MM.1S (cell line): ENCODE measurements around the gene C13orf42.

Experiments
- DNase-seq: peaks from one replicate; pipeline ENCODE4 v3.0.0-alpha.2; 2015
- H2AFZ ChIP-seq: fragments of 300-600 bp; sonication (generic); 2 replicates; pipeline ENCODE4 v1.6.0; 2016; ENCODE audit warnings: antibody characterized with exemption, low read length
- H3F3A ChIP-seq: fragments of 300-600 bp; sonication (generic); 2 replicates; pipeline ENCODE4 v1.6.1; 2016; ENCODE audit warnings: mild to moderate bottlenecking, antibody characterized with exemption, low read length, moderate library complexity, mixed read lengths; ENCODE audit not compliant: insufficient read depth
- H3K27ac ChIP-seq: fragments of 300-600 bp; sonication (generic); 2 replicates; pipeline ENCODE4 v1.5.1; 2016; ENCODE audit warnings: mild to moderate bottlenecking, low read length
- H3K27me3 ChIP-seq: fragments of 300-600 bp; sonication (generic); replicated peaks from 2 replicates; pipeline ENCODE4 v1.6.0; 2016; ENCODE audit warnings: low read length; ENCODE audit not compliant: insufficient read depth
- H3K36me3 ChIP-seq: fragments of 300-600 bp; sonication (generic); replicated peaks from 2 replicates; pipeline ENCODE4 v1.6.1; 2016; ENCODE audit warnings: mild to moderate bottlenecking, low read length, mixed read lengths; ENCODE audit not compliant: insufficient read depth
- H3K4me1 ChIP-seq: fragments of 300-600 bp; sonication (generic); 2 replicates; pipeline ENCODE4 v1.6.1; 2016; ENCODE audit warnings: low read length, mixed read lengths
- H3K4me2 ChIP-seq: fragments of 300-600 bp; sonication (generic); 2 replicates; pipeline ENCODE4 v1.6.0; 2016; ENCODE audit warnings: low read depth, low read length
- H3K4me3 ChIP-seq: fragments of 300-600 bp; sonication (generic); 2 replicates; pipeline ENCODE4 v1.5.1; 2016; ENCODE audit warnings: low read length, mixed read lengths
- H3K79me2 ChIP-seq: fragments of 300-600 bp; sonication (generic); 2 replicates; pipeline ENCODE4 v1.6.1; 2016; ENCODE audit warnings: mixed run types, low read length, mixed read lengths
- H3K9ac ChIP-seq: fragments of 300-600 bp; sonication (generic); 2 replicates; pipeline ENCODE4 v1.6.1; 2016; ENCODE audit warnings: low read length, mixed read lengths
- H3K9me2 ChIP-seq: fragments of 300-600 bp; sonication (generic); replicated peaks from 2 replicates; pipeline ENCODE4 v1.6.1; 2016; ENCODE audit warnings: mild to moderate bottlenecking, low read length, mixed read lengths; ENCODE audit not compliant: insufficient read depth
- H3K9me3 ChIP-seq: fragments of 300-600 bp; sonication (generic); replicated peaks from 2 replicates; pipeline ENCODE4 v1.6.1; 2016; ENCODE audit warnings: mild to moderate bottlenecking, low read length, mixed read lengths; ENCODE audit not compliant: insufficient read depth
- H4K20me1 ChIP-seq: fragments of 300-600 bp; sonication (generic); 2 replicates; pipeline ENCODE4 v1.6.1; 2016; ENCODE audit warnings: mild to moderate bottlenecking, low read length, moderate library complexity, mixed read lengths; ENCODE audit not compliant: insufficient read depth
- EZH2 ChIP-seq: fragments of 300-600 bp; sonication (generic); optimal IDR thresholded peaks from 2 replicates; pipeline ENCODE3; 2017; ENCODE audit warnings: low read depth, mild to moderate bottlenecking, antibody characterized with exemption, low read length, mixed read lengths
- EZH2phosphoT487 ChIP-seq: fragments of 300-600 bp; sonication (generic); IDR thresholded peaks from 2 replicates; pipeline ENCODE4 v1.6.1; 2018; ENCODE audit warnings: antibody characterized with exemption, low read length
- TF ChIP-seq, protein P1 (sequence below): fragments of 300-600 bp; sonication (generic); IDR thresholded peaks from 2 replicates; pipeline ENCODE4 v1.5.1; 2016; ENCODE audit warnings: antibody characterized with exemption, low read length, mixed read lengths

C13orf42 gene

DNA sequence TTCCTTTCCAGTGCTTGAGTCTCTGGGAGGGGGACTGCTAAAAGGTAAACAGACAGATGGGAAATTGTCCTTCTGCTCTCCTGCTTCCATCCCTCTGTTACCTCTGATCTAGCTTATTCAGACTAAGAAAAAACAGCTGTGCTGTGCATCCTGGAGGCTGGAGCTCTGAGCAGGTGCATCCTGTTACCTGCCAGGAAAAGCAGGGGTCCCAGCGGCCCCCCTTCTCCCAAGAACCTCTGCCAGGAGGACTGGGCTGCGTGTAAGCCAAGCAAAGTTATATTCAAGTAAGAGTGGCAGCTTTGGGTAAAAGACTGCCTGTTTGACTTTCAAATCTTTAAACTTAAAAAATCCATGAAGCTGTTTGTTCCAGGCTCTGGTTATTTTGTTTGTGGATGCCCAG is 75.1 kb downstream of the C13orf42 start:
- H4K20me1 ChIP-seq, result no peaks in the 10 kb centered on the region
- no peaks in the 10 kb centered on the region for H3K79me2 ChIP-seq
- H3K9me3 ChIP-seq, result no peaks in the 10 kb centered on the region
- H3K4me3 ChIP-seq, result no peak overlapping the region
- no peak for DNase-seq
- no peak overlapping the region for H3K27ac ChIP-seq
- TF ChIP-seq, protein P1, sequence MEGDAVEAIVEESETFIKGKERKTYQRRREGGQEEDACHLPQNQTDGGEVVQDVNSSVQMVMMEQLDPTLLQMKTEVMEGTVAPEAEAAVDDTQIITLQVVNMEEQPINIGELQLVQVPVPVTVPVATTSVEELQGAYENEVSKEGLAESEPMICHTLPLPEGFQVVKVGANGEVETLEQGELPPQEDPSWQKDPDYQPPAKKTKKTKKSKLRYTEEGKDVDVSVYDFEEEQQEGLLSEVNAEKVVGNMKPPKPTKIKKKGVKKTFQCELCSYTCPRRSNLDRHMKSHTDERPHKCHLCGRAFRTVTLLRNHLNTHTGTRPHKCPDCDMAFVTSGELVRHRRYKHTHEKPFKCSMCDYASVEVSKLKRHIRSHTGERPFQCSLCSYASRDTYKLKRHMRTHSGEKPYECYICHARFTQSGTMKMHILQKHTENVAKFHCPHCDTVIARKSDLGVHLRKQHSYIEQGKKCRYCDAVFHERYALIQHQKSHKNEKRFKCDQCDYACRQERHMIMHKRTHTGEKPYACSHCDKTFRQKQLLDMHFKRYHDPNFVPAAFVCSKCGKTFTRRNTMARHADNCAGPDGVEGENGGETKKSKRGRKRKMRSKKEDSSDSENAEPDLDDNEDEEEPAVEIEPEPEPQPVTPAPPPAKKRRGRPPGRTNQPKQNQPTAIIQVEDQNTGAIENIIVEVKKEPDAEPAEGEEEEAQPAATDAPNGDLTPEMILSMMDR, result no peak
- TF ChIP-seq EZH2, result no peak
- no peak for TF ChIP-seq EZH2phosphoT487
- no peaks in the 10 kb centered on the region for H3K9me2 ChIP-seq
- no peaks in the 10 kb centered on the region for H3F3A ChIP-seq
- H3K4me2 ChIP-seq, result no peak overlapping the region
- no peak overlapping the region for H2AFZ ChIP-seq
- H3K4me1 ChIP-seq, result no peaks in the 10 kb centered on the region
- H3K9ac ChIP-seq, result no peak overlapping the region
- no peaks in the 10 kb centered on the region for H3K36me3 ChIP-seq
- H3K27me3 ChIP-seq, result no peaks in the 10 kb centered on the region

DNA sequence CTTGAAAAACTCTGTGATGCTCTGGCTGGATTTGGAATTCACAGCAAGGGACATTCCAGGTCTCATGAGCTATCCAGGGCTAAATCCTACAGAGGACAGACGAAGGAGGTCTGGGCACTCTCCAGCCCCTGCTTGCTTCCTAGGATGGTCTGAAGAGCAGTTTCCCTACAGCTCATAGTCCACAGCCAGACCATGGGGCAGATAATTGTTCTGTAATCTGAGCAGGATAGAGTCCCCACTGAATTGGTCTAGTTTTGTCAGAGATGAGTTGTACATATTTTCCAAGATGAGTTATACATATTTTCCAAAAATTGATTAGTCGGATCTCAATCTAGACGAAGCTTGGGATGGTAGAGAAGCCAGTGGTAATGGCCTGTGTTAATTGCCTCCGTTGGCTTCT is 75.6 kb downstream of the C13orf42 start:
- Histone ChIP-seq H4K20me1 (no peaks in the 10 kb centered on the region), H2AFZ (no peak overlapping the region), H3K9me2 (no peaks in the 10 kb centered on the region), H3K4me1 (no peaks in the 10 kb centered on the region), H3K4me3 (no peak overlapping the region), H3K36me3 (no peaks in the 10 kb centered on the region), H3F3A (no peaks in the 10 kb centered on the region), H3K9ac (no peak overlapping the region), H3K27ac (no peak overlapping the region), H3K27me3 (no peaks in the 10 kb centered on the region), H3K79me2 (no peaks in the 10 kb centered on the region), H3K9me3 (no peaks in the 10 kb centered on the region), H3K4me2 (no peak overlapping the region)
- no peak for TF ChIP-seq EZH2
- TF ChIP-seq, protein P1, result no peak
- no peak for TF ChIP-seq EZH2phosphoT487
- no peak for DNase-seq

DNA sequence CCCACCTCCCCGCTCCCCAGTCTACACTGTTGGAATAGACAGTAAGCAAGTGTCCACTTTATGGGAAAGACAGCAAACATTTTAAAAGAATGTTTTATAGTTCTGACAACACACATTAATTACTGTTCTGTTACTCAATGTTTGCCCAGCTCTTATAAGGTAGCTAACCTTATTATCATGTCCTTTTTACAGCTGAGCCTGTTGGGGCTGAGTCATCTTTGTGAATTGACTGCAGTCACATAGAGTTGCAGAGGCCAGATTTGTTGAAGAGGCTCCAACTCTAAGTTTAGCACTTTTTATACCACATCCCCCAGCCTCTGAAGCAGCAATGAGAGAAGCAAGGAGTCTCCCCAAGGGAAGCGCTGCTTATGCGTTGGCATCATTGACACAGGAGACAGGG is 76.2 kb downstream of the C13orf42 start:
- Histone ChIP-seq H3K36me3 (no peaks in the 10 kb centered on the region), H3K79me2 (no peaks in the 10 kb centered on the region), H3K27ac (no peak overlapping the region), H3K9ac (no peak overlapping the region), H3K9me2 (no peaks in the 10 kb centered on the region), H2AFZ (no peak overlapping the region), H3K27me3 (no peaks in the 10 kb centered on the region), H4K20me1 (no peaks in the 10 kb centered on the region), H3K4me1 (no peaks in the 10 kb centered on the region), H3K9me3 (no peaks in the 10 kb centered on the region), H3K4me2 (no peak overlapping the region), H3F3A (no peaks in the 10 kb centered on the region), H3K4me3 (no peak overlapping the region)
- TF ChIP-seq EZH2 (no peak), EZH2phosphoT487 (no peak)
- TF ChIP-seq, protein P1, result no peak
- no peak for DNase-seq
